A673 (cell line): ENCODE data around the gene ATP2A3. TPM values are rescaled to one million over a fixed set of nuclear protein-coding genes. Genes with fewer than 3 reads are reported as not detected.

Experiments
- BruUV-seq: library from RNA; stranded (reverse); fragments of 400-500 nt; replicated peaks from 2 replicates; lab custom pipeline; 2021; lab: Mats Ljungman, UMichigan
- CTCF ChIA-PET: fragments of 300-600 bp; sonication (Branson Sonifier 250); formaldehyde crosslinking; loops from one replicate; lab custom pipeline; 2022; ENCODE audit warnings: antibody characterized with exemption; lab: Charles Lee
- POLR2A ChIA-PET: fragments of 300-600 bp; sonication (Branson Sonifier 250); formaldehyde crosslinking; loops from one replicate; lab custom pipeline; 2022; ENCODE audit warnings: antibody characterized with exemption; ENCODE audit not compliant: low non-redundant PET; lab: Charles Lee
- DNase-seq: peaks from one replicate; pipeline ENCODE4 v3.0.0-alpha.2; 2015; ENCODE audit warnings: low spot score
- H3K27ac ChIP-seq: fragments of 200-600 bp; sonication (generic); 2 replicates; pipeline ENCODE4 v1.5.1; 2016; ENCODE audit warnings: mixed run types, low read depth, mild to moderate bottlenecking, mixed read lengths, antibody characterized with exemption, low read length; ENCODE audit not compliant: poor library complexity, severe bottlenecking
- H3K27me3 ChIP-seq: fragments of 200-600 bp; sonication (generic); replicated peaks from 2 replicates; pipeline ENCODE4 v1.6.1; 2017; ENCODE audit warnings: mixed run types, low read depth, mild to moderate bottlenecking, mixed read lengths, antibody characterized with exemption, low read length; ENCODE audit not compliant: insufficient read depth, poor library complexity
- H3K36me3 ChIP-seq: fragments of 200-600 bp; sonication (generic); 2 replicates; pipeline ENCODE4 v1.6.1; 2016; ENCODE audit warnings: mixed run types, mild to moderate bottlenecking, mixed read lengths, antibody characterized with exemption, low read length; ENCODE audit not compliant: insufficient read depth, poor library complexity, severe bottlenecking
- H3K4me1 ChIP-seq: fragments of 200-600 bp; sonication (generic); 2 replicates; pipeline ENCODE4 v1.6.1; 2017; ENCODE audit warnings: mixed run types, mild to moderate bottlenecking, mixed read lengths, antibody characterized with exemption, low read length; ENCODE audit not compliant: insufficient read depth, poor library complexity, severe bottlenecking
- H3K4me3 ChIP-seq: fragments of 200-600 bp; sonication (generic); 2 replicates; pipeline ENCODE4 v1.5.1; 2016; ENCODE audit warnings: low read depth, mixed run types, mild to moderate bottlenecking, mixed read lengths, low read length; ENCODE audit not compliant: poor library complexity, severe bottlenecking
- H3K9me3 ChIP-seq: fragments of 200-600 bp; sonication (generic); 2 replicates; pipeline ENCODE4 v1.6.1; 2016; ENCODE audit warnings: mixed run types, low read depth, mild to moderate bottlenecking, mixed read lengths, antibody characterized with exemption, low read length; ENCODE audit not compliant: poor library complexity, severe bottlenecking
- CTCF ChIP-seq: fragments of 300-800, 200-600 bp; sonication (generic); conservative IDR thresholded peaks from 2 replicates; pipeline ENCODE4 v1.5.1; 2017; ENCODE audit warnings: low read depth, mild to moderate bottlenecking, antibody characterized with exemption, low read length, moderate library complexity, mixed read lengths
- EZH2 ChIP-seq: fragments of 200-600 bp; sonication (generic); IDR thresholded peaks from 2 replicates; pipeline ENCODE4 v1.6.1; 2017; ENCODE audit warnings: borderline replicate concordance, low read depth, mild to moderate bottlenecking, mixed read lengths, antibody characterized with exemption, low read length; ENCODE audit not compliant: poor library complexity, severe bottlenecking
- intact Hi-C: fragments of 100-400 bp; cut with micrococcal nuclease; formaldehyde crosslinking; loops from one replicate; pipeline ENCODE4 v1.10.0; 2022; ENCODE audit not compliant: unreplicated experiment
- total RNA-seq: library from RNA; stranded (reverse); gene quantifications from 2 replicates; pipeline ENCODE4 v1.2.3, GENCODE V29; 2021

The ATP2A3 gene
- total RNA-seq, 1 experiment from 2014 or later = 0.17 TPM

GRCh38 chr17:4001048-4001590 lies 36.9 kb upstream of the ATP2A3 start:
- no peaks in the 10 kb centered on the region for H3K36me3 ChIP-seq
- DNase-seq = no peak
- CTCF ChIA-PET = no interaction called here
- H3K4me3 ChIP-seq = no peak overlapping the region
- no peak overlapping the region for H3K27ac ChIP-seq
- no peaks in the 10 kb centered on the region for H3K4me1 ChIP-seq
- no TSS peak for BruUV-seq
- H3K27me3 ChIP-seq = peaks cover 5% of the 10 kb centered on the region
- POLR2A ChIA-PET = no interaction called here
- TF ChIP-seq CTCF = no peak
- TF ChIP-seq EZH2 = no peak
- no peaks in the 10 kb centered on the region for H3K9me3 ChIP-seq
- intact Hi-C loops = loop anchor here (5.0 to 10.0 kb wide), 2 partner anchors 64 to 136 kb away; no protein-coding TSS in a partner anchor

- ChIA-PET CTCF (no interaction called here), POLR2A (no interaction called here)
- DNase-seq = no peak
- BruUV-seq = no TSS peak
- Histone ChIP-seq H3K9me3 (no peaks in the 10 kb centered on the region), H3K4me3 (no peak overlapping the region), H3K27me3 (peaks cover 7% of the 10 kb centered on the region), H3K4me1 (no peaks in the 10 kb centered on the region), H3K36me3 (no peaks in the 10 kb centered on the region), H3K27ac (no peak overlapping the region)
- TF ChIP-seq CTCF (no peak), EZH2 (no peak)
- intact Hi-C loops = no loop called here
These were observed 34.2 kb upstream of the ATP2A3 start for GRCh38 chr17:3998436-3998835.

GRCh38 chr17:3995067-3995466 lies 30.8 kb upstream of the ATP2A3 start:
- Histone ChIP-seq H3K27me3 (peaks cover 7% of the 10 kb centered on the region), H3K36me3 (no peaks in the 10 kb centered on the region), H3K9me3 (no peaks in the 10 kb centered on the region), H3K27ac (no peak overlapping the region), H3K4me1 (no peaks in the 10 kb centered on the region), H3K4me3 (no peak overlapping the region)
- TF ChIP-seq CTCF (no peak), EZH2 (no peak)
- DNase-seq = no peak
- CTCF ChIA-PET = no interaction called here
- BruUV-seq = no TSS peak
- POLR2A ChIA-PET = no interaction called here
- intact Hi-C loops = no loop called here
